HepG2 (cell line): ENCODE results near the gene CHI3L1. TPM values are rescaled to one million over a fixed set of nuclear protein-coding genes. Genes with fewer than 3 reads are reported as not detected.

Source experiments
- ATAC-seq: fragments of 200-7000 bp; cut with Tn5 transposase; 3 replicates; pipeline ENCODE4 v1.9.1; 2020; ENCODE audit warnings: mild to moderate bottlenecking, moderate library complexity
- BruUV-seq: library from RNA; stranded (reverse); fragments of 400-500 nt; replicated peaks from 2 replicates; lab custom pipeline; 2021; lab: Mats Ljungman, UMichigan
- CTCF ChIA-PET: fragments of 300-600 bp; formaldehyde crosslinking; extraction: SDS; loops from one replicate; lab custom pipeline; 2021; ENCODE audit warnings: low total read pairs, inconsistent platforms, low intra/inter-chr PET ratio; lab: Yijun Ruan, JAX
- POLR2A ChIA-PET: fragments of 350-600 bp; sonication (Branson Sonifier 250); formaldehyde crosslinking; loops from one replicate; lab custom pipeline; 2020; ENCODE audit warnings: antibody characterized with exemption, inconsistent platforms; lab: Yijun Ruan, JAX
- DNase-seq: peaks from one replicate; pipeline ENCODE4 v3.0.0-alpha.2; 2015; ENCODE audit warnings: low spot score
- FAIRE-seq: peaks from 3 replicates; lab custom pipeline; 2011; peaks lifted over from hg19 to GRCh38; lab: Jason Lieb, UNC
- H2AFZ ChIP-seq: one replicate; pipeline ENCODE4 v1.6.1; 2011; ENCODE audit warnings: low read length, inconsistent platforms
- H3K27ac ChIP-seq: fragments of 300-600 bp; 3 replicates; pipeline ENCODE4 v1.8.0; 2011; ENCODE audit warnings: mixed run types, mild to moderate bottlenecking, mixed read lengths, low read length, inconsistent platforms; ENCODE audit not compliant: insufficient read depth; ENCODE audit errors: extremely low read length
- H3K27me3 ChIP-seq, 2 experiments: fragments of 200-600 bp in 1 of 2; 2 replicates in 1 of 2; 3 replicates in 1 of 2; pipeline versions ENCODE4 v1.6.0 to v1.8.0; 2011; ENCODE audit warnings: low read length in 2 of 2, mild to moderate bottlenecking in 2 of 2, moderate library complexity in 2 of 2, inconsistent platforms in 1 of 2; ENCODE audit not compliant: insufficient read depth in 2 of 2, control insufficient read depth in 1 of 2
- H3K36me3 ChIP-seq, 2 experiments: fragments of 200-600 bp in 1 of 2; replicated peaks in 1 of 2; 2 replicates in 1 of 2; 3 replicates in 1 of 2; pipeline versions ENCODE4 v1.5.1 to v1.8.0; 2011; ENCODE audit warnings: low read length in 2 of 2, inconsistent platforms in 1 of 2; ENCODE audit not compliant: insufficient read depth in 2 of 2, control insufficient read depth in 1 of 2
- H3K4me1 ChIP-seq: 2 replicates; pipeline ENCODE4 v1.5.1; 2012; ENCODE audit warnings: low read length, inconsistent platforms; ENCODE audit not compliant: insufficient read depth
- H3K4me2 ChIP-seq: 2 replicates; pipeline ENCODE4 v1.6.0; 2011; ENCODE audit warnings: low read depth, low read length, inconsistent platforms
- H3K4me3 ChIP-seq, 3 experiments: fragments of 200-600 bp in 1 of 3; sonication (generic), shearing (Covaris generic) in 1 of 3; replicated peaks in 1 of 3; 2 replicates each; pipeline ENCODE4 v1.5.1; 2011 to 2016; ENCODE audit warnings: low read length in 3 of 3, inconsistent platforms in 2 of 3, low read depth in 2 of 3, mild to moderate bottlenecking in 2 of 3, control low read depth in 1 of 3, mixed read lengths in 1 of 3; ENCODE audit not compliant: insufficient read depth in 1 of 3
- H3K79me2 ChIP-seq: one replicate; pipeline ENCODE4 v1.6.1; 2011; ENCODE audit warnings: low read length, inconsistent platforms; ENCODE audit not compliant: insufficient read depth
- H3K9ac ChIP-seq: 2 replicates; pipeline ENCODE4 v1.6.0; 2011; ENCODE audit warnings: mild to moderate bottlenecking, low read depth, low read length, inconsistent platforms; ENCODE audit not compliant: insufficient read depth
- H3K9me3 ChIP-seq: 2 replicates; pipeline ENCODE4 v1.5.1; 2012; ENCODE audit warnings: mild to moderate bottlenecking, low read length
- H4K20me1 ChIP-seq: 2 replicates; pipeline ENCODE4 v1.6.0; 2011; ENCODE audit warnings: inconsistent platforms, mild to moderate bottlenecking, low read length, moderate library complexity; ENCODE audit not compliant: insufficient read depth
- CEBPG ChIP-seq: IDR thresholded peaks from 2 replicates; pipeline ENCODE4 v1.6.1; 2016
- HCFC1 ChIP-seq: fragments of 150-350 bp; IDR thresholded peaks from 2 replicates; pipeline ENCODE4 v1.6.1; 2014; ENCODE audit warnings: low read depth, low read length
- HNRNPK ChIP-seq: fragments of 200-400 bp; formaldehyde crosslinking; IDR thresholded peaks from 2 replicates; pipeline ENCODE4 v1.6.1; 2018; ENCODE audit warnings: low read length, low read depth, moderate library complexity, mild to moderate bottlenecking; ENCODE audit not compliant: poor library complexity, severe bottlenecking
- HOXA3 ChIP-seq: sonication (generic); formaldehyde crosslinking; IDR thresholded peaks from 2 replicates; pipeline ENCODE4 v1.5.0; 2020; ENCODE audit warnings: missing genetic modification reagents
- KLF16 ChIP-seq, 2 experiments: sonication (generic) in 1 of 2; formaldehyde crosslinking in 1 of 2; IDR thresholded peaks; 2 replicates each; pipeline versions ENCODE4 v1.6.1 to v1.8.0; 2016 to 2023; ENCODE audit warnings: missing genetic modification reagents in 2 of 2, missing compliant biosample characterization in 1 of 2
- NR2F2 ChIP-seq: IDR thresholded peaks from 2 replicates; pipeline ENCODE4 v1.6.1; 2012; ENCODE audit warnings: low read depth, inconsistent platforms, borderline replicate concordance
- SIX1 ChIP-seq: sonication (generic); formaldehyde crosslinking; IDR thresholded peaks from 2 replicates; pipeline ENCODE4 v1.4.0; 2020; ENCODE audit warnings: missing genetic modification reagents, borderline replicate concordance
- ZNF468 ChIP-seq: sonication (generic); formaldehyde crosslinking; IDR thresholded peaks from 2 replicates; pipeline ENCODE4 v1.8.0; 2022; ENCODE audit warnings: mild to moderate bottlenecking, moderate library complexity, missing genetic modification reagents
- ZNF792 ChIP-seq: IDR thresholded peaks from 2 replicates; pipeline ENCODE4 v1.6.1; 2016
- WGBS: methylation state at CpG from one replicate; pipeline ENCODE4 v1.1.6; 2017; ENCODE audit warnings: low lambda C conversion rate; 5-methylcytosine and 5-hydroxymethylcytosine counted together
- in situ Hi-C: cut with HindIII; loops from 2 replicates; pipeline ENCODE4 v1.10.0; 2017; ENCODE audit warnings: low pct_unique_long_range_greater_than_20kb; ENCODE audit not compliant: extremely low pct_ligation_motif_present
- intact Hi-C: fragments of 100-400 bp; cut with micrococcal nuclease; formaldehyde crosslinking; loops from one replicate; pipeline ENCODE4 v1.10.0; 2022; ENCODE audit not compliant: unreplicated experiment
- polyA plus RNA-seq, 8 experiments: library from polyadenylated mRNA; depleted of rRNA in 3 of 8; stranded (reverse) in 7 of 8; unstranded in 1 of 8; fragments of >200 nt; fragmentation: Illumina TruSeq in 4 of 8; extraction: Trizol in 4 of 8; gene quantifications; 2 replicates each; pipeline versions ENCODE4 v1.2.1 to v1.2.3, GENCODE V29; 2011 to 2016; ENCODE audit warnings: low read depth in 4 of 8, missing spikeins in 1 of 8, mixed read lengths in 1 of 8; ENCODE audit not compliant: insufficient read depth in 1 of 8
- total RNA-seq, 5 experiments: library from RNA; depleted of rRNA; stranded (reverse); fragments of >200 nt; fragmentation: Illumina TruSeq; extraction: Trizol; gene quantifications; 2 replicates each; pipeline ENCODE4 v1.2.3, GENCODE V29; 2016; ENCODE audit warnings: low read depth in 1 of 5
- TF ChIP-seq, protein P1 (sequence below): sonication (generic); formaldehyde crosslinking; IDR thresholded peaks from 2 replicates; pipeline ENCODE4 v1.4.0; 2020; ENCODE audit warnings: missing genetic modification reagents
- TF ChIP-seq, protein P2 (sequence below): sonication (generic); formaldehyde crosslinking; IDR thresholded peaks from 2 replicates; pipeline ENCODE4 v1.4.0; 2020; ENCODE audit warnings: low read depth, missing genetic modification reagents
- TF ChIP-seq, protein P3 (sequence below): sonication (generic); formaldehyde crosslinking; IDR thresholded peaks from 2 replicates; pipeline ENCODE4 v1.4.0; 2020; ENCODE audit warnings: missing genetic modification reagents, borderline replicate concordance
- TF ChIP-seq, protein P4 (sequence below): sonication (generic); formaldehyde crosslinking; conservative IDR thresholded peaks from 2 replicates; pipeline ENCODE4 v1.5.0; 2020; ENCODE audit warnings: missing genetic modification reagents

CHI3L1 gene
- total and polyA plus RNA-seq, 2 of the 13 experiments (the other 11 are each of a cell fraction or from before 2014, with no cell fraction given), result 0.09 to 0.13 TPM

DNA sequence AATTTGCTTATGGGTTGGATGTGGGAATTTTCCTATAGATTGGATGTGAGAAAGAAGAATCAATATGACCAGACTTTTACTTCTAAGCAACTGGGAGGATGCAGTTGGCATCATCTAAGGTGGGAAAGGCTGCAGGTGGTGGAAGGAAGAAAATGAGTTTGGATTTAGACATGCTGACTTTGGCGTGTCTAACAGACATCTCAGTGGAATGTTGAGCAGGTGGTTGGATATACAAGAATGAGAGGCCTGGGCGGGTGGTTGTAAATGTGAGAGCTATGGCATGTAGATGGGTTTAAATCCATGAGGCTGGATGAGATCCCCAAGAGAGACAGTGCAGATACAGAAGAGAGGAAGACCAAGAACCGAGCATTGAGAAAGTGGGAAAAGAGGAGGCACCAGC, 48.4 kb downstream of the CHI3L1 start:
- H3K4me2 ChIP-seq, result no peak overlapping the region
- ChIA-PET CTCF (no interaction called here), POLR2A (no interaction called here)
- no peaks in the 10 kb centered on the region for H3K9me3 ChIP-seq
- no peak overlapping the region for H3K4me3 ChIP-seq
- no peak for DNase-seq
- WGBS, result 41% methylated on average over 3 of the region's 3 CpGs
- no peak for FAIRE-seq
- peaks cover 0 to 1% of the 10 kb centered on the region in 2 experiments; a peak in 2 of 5 replicates for H3K27me3 ChIP-seq
- H4K20me1 ChIP-seq, result no peaks in the 10 kb centered on the region
- no peak overlapping the region for H2AFZ ChIP-seq
- in situ Hi-C loops (no loop called here), intact Hi-C loops (no loop called here)
- no peak overlapping the region for H3K27ac ChIP-seq
- no peak for ATAC-seq
- no peaks in the 10 kb centered on the region for H3K36me3 ChIP-seq
- H3K79me2 ChIP-seq, result no peaks in the 10 kb centered on the region
- H3K4me1 ChIP-seq, result no peaks in the 10 kb centered on the region
- no TSS peak for BruUV-seq
- no peak overlapping the region for H3K9ac ChIP-seq
- TF ChIP-seq HNRNPK (no peak), HOXA3 (CRISPR knock-in tag) (no peak), ZNF792 (no peak), NR2F2 (no peak), HCFC1 (no peak), KLF16 (CRISPR knock-in tag; IDR thresholded peaks at IDR 0.05) (no peak), CEBPG (CRISPR knock-in tag) (no peak), ZNF468 (CRISPR knock-in tag) (no peak), SIX1 (CRISPR knock-in tag) (no peak)
- TF ChIP-seq, protein P1, sequence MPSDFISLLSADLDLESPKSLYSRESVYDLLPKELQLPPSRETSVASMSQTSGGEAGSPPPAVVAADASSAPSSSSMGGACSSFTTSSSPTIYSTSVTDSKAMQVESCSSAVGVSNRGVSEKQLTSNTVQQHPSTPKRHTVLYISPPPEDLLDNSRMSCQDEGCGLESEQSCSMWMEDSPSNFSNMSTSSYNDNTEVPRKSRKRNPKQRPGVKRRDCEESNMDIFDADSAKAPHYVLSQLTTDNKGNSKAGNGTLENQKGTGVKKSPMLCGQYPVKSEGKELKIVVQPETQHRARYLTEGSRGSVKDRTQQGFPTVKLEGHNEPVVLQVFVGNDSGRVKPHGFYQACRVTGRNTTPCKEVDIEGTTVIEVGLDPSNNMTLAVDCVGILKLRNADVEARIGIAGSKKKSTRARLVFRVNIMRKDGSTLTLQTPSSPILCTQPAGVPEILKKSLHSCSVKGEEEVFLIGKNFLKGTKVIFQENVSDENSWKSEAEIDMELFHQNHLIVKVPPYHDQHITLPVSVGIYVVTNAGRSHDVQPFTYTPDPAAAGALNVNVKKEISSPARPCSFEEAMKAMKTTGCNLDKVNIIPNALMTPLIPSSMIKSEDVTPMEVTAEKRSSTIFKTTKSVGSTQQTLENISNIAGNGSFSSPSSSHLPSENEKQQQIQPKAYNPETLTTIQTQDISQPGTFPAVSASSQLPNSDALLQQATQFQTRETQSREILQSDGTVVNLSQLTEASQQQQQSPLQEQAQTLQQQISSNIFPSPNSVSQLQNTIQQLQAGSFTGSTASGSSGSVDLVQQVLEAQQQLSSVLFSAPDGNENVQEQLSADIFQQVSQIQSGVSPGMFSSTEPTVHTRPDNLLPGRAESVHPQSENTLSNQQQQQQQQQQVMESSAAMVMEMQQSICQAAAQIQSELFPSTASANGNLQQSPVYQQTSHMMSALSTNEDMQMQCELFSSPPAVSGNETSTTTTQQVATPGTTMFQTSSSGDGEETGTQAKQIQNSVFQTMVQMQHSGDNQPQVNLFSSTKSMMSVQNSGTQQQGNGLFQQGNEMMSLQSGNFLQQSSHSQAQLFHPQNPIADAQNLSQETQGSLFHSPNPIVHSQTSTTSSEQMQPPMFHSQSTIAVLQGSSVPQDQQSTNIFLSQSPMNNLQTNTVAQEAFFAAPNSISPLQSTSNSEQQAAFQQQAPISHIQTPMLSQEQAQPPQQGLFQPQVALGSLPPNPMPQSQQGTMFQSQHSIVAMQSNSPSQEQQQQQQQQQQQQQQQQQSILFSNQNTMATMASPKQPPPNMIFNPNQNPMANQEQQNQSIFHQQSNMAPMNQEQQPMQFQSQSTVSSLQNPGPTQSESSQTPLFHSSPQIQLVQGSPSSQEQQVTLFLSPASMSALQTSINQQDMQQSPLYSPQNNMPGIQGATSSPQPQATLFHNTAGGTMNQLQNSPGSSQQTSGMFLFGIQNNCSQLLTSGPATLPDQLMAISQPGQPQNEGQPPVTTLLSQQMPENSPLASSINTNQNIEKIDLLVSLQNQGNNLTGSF (CRISPR knock-in tag), result no peak
- TF ChIP-seq, protein P2, sequence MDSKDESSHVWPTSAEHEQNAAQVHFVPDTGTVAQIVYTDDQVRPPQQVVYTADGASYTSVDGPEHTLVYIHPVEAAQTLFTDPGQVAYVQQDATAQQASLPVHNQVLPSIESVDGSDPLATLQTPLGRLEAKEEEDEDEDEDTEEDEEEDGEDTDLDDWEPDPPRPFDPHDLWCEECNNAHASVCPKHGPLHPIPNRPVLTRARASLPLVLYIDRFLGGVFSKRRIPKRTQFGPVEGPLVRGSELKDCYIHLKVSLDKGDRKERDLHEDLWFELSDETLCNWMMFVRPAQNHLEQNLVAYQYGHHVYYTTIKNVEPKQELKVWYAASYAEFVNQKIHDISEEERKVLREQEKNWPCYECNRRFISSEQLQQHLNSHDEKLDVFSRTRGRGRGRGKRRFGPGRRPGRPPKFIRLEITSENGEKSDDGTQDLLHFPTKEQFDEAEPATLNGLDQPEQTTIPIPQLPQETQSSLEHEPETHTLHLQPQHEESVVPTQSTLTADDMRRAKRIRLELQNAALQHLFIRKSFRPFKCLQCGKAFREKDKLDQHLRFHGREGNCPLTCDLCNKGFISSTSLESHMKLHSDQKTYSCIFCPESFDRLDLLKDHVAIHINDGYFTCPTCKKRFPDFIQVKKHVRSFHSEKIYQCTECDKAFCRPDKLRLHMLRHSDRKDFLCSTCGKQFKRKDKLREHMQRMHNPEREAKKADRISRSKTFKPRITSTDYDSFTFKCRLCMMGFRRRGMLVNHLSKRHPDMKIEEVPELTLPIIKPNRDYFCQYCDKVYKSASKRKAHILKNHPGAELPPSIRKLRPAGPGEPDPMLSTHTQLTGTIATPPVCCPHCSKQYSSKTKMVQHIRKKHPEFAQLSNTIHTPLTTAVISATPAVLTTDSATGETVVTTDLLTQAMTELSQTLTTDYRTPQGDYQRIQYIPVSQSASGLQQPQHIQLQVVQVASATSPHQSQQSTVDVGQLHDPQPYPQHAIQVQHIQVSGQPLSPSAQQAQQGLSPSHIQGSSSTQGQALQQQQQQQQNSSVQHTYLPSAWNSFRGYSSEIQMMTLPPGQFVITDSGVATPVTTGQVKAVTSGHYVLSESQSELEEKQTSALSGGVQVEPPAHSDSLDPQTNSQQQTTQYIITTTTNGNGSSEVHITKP (CRISPR knock-in tag), result no peak
- TF ChIP-seq, protein P3, sequence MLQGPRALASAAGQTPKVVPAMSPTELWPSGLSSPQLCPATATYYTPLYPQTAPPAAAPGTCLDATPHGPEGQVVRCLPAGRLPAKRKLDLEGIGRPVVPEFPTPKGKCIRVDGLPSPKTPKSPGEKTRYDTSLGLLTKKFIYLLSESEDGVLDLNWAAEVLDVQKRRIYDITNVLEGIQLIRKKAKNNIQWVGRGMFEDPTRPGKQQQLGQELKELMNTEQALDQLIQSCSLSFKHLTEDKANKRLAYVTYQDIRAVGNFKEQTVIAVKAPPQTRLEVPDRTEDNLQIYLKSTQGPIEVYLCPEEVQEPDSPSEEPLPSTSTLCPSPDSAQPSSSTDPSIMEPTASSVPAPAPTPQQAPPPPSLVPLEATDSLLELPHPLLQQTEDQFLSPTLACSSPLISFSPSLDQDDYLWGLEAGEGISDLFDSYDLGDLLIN (CRISPR knock-in tag), result no peak
- TF ChIP-seq, protein P4, sequence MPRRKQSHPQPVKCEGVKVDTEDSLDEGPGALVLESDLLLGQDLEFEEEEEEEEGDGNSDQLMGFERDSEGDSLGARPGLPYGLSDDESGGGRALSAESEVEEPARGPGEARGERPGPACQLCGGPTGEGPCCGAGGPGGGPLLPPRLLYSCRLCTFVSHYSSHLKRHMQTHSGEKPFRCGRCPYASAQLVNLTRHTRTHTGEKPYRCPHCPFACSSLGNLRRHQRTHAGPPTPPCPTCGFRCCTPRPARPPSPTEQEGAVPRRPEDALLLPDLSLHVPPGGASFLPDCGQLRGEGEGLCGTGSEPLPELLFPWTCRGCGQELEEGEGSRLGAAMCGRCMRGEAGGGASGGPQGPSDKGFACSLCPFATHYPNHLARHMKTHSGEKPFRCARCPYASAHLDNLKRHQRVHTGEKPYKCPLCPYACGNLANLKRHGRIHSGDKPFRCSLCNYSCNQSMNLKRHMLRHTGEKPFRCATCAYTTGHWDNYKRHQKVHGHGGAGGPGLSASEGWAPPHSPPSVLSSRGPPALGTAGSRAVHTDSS (CRISPR knock-in tag), result no peak
